HepG2 (cell line): ENCODE data around the gene TNP2. TPM values are rescaled to one million over a fixed set of nuclear protein-coding genes. Genes with fewer than 3 reads are reported as not detected.

Experiments
- ATF3 ChIP-seq: sonication (generic); formaldehyde crosslinking; IDR thresholded peaks from 2 replicates; pipeline ENCODE4 v1.4.0; 2020; ENCODE audit warnings: missing genetic modification reagents
- JUND ChIP-seq: sonication (generic); formaldehyde crosslinking; IDR thresholded peaks from 2 replicates; pipeline ENCODE4 v1.8.0; 2022; ENCODE audit warnings: mild to moderate bottlenecking, missing genetic modification reagents
- POLR2G ChIP-seq: fragments of 200-400 bp; formaldehyde crosslinking; IDR thresholded peaks from 2 replicates; pipeline ENCODE4 v1.6.1; 2018; ENCODE audit warnings: mild to moderate bottlenecking, low read depth, low read length, moderate library complexity
- PRDM10 ChIP-seq: sonication (generic); formaldehyde crosslinking; IDR thresholded peaks from 2 replicates; pipeline ENCODE4 v1.4.0; 2020; ENCODE audit warnings: low read depth, missing genetic modification reagents
- RFXANK ChIP-seq: IDR thresholded peaks from 2 replicates; pipeline ENCODE4 v1.6.1; 2016
- THAP7 ChIP-seq: sonication (generic); formaldehyde crosslinking; IDR thresholded peaks from 2 replicates; pipeline ENCODE4 v1.8.1; 2023; ENCODE audit warnings: mild to moderate bottlenecking, missing genetic modification reagents
- ZNF12 ChIP-seq: sonication (generic); formaldehyde crosslinking; IDR thresholded peaks from 2 replicates; pipeline ENCODE4 v1.5.0; 2020; ENCODE audit warnings: missing genetic modification reagents
- ZNF337 ChIP-seq: sonication (generic); formaldehyde crosslinking; IDR thresholded peaks from 2 replicates; pipeline ENCODE4 v1.5.1; 2020; ENCODE audit warnings: missing genetic modification reagents, low read depth, mild to moderate bottlenecking, borderline replicate concordance
- ZNF446 ChIP-seq: sonication (generic); formaldehyde crosslinking; IDR thresholded peaks from 2 replicates; pipeline ENCODE4 v1.5.0; 2020; ENCODE audit warnings: mild to moderate bottlenecking, missing genetic modification reagents
- ZNF547 ChIP-seq: sonication (generic); formaldehyde crosslinking; IDR thresholded peaks from 2 replicates; pipeline ENCODE4 v1.5.1; 2020; ENCODE audit warnings: mild to moderate bottlenecking, missing genetic modification reagents
- ZNF709 ChIP-seq: sonication (generic); formaldehyde crosslinking; IDR thresholded peaks from 2 replicates; pipeline ENCODE4 v1.5.0; 2020; ENCODE audit warnings: mild to moderate bottlenecking, missing genetic modification reagents
- polyA plus RNA-seq, 8 experiments: library from polyadenylated mRNA; depleted of rRNA in 3 of 8; stranded (reverse) in 7 of 8; unstranded in 1 of 8; fragments of >200 nt; fragmentation: Illumina TruSeq in 4 of 8; extraction: Trizol in 4 of 8; gene quantifications; 2 replicates each; pipeline versions ENCODE4 v1.2.1 to v1.2.3, GENCODE V29; 2011 to 2016; ENCODE audit warnings: low read depth in 4 of 8, missing spikeins in 1 of 8, mixed read lengths in 1 of 8; ENCODE audit not compliant: insufficient read depth in 1 of 8
- total RNA-seq, 5 experiments: library from RNA; depleted of rRNA; stranded (reverse); fragments of >200 nt; fragmentation: Illumina TruSeq; extraction: Trizol; gene quantifications; 2 replicates each; pipeline ENCODE4 v1.2.3, GENCODE V29; 2016; ENCODE audit warnings: low read depth in 1 of 5
- TF ChIP-seq, protein P1 (sequence below): sonication (generic); IDR thresholded peaks from 2 replicates; pipeline ENCODE4 v1.6.1; 2016; ENCODE audit warnings: low read depth, borderline replicate concordance
- TF ChIP-seq, protein P2 (sequence below), 2 experiments: sonication (generic) in 1 of 2; formaldehyde crosslinking in 1 of 2; IDR thresholded peaks; 2 replicates each; pipeline versions ENCODE4 v1.6.1 to v1.9.0; 2014 to 2022; ENCODE audit warnings: antibody characterized with exemption in 1 of 2, borderline replicate concordance in 1 of 2, inconsistent platforms in 1 of 2, low read depth in 1 of 2, missing genetic modification reagents in 1 of 2

Gene TNP2
- total and polyA plus RNA-seq, 2 of the 13 experiments (the other 11 are each of a cell fraction or from before 2014, with no cell fraction given), result not detected

GRCh38 chr16:11308493-11309283 lies 39.6 kb upstream of the TNP2 start (continued):
- TF ChIP-seq PRDM10 (CRISPR knock-in tag), result peak; percentile 40; the same call in 1 of the 2 replicates
- no peak for TF ChIP-seq THAP7 (CRISPR knock-in tag)
- TF ChIP-seq POLR2G, result peak; percentile 61
- TF ChIP-seq ZNF446 (CRISPR knock-in tag), result no peak
- TF ChIP-seq RFXANK, result no peak
- 0 out of 2 replicates have a peak, but pooled peaks have one; percentile 41 for TF ChIP-seq ZNF12 (CRISPR knock-in tag)
- TF ChIP-seq ZNF709 (CRISPR knock-in tag), result no peak
- TF ChIP-seq JUND (CRISPR knock-in tag), result peak; percentile 49; the same call in 1 of the 2 replicates
- TF ChIP-seq, protein P1, sequence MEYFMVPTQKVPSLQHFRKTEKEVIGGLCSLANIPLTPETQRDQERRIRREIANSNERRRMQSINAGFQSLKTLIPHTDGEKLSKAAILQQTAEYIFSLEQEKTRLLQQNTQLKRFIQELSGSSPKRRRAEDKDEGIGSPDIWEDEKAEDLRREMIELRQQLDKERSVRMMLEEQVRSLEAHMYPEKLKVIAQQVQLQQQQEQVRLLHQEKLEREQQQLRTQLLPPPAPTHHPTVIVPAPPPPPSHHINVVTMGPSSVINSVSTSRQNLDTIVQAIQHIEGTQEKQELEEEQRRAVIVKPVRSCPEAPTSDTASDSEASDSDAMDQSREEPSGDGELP, result peak; percentile 69; the same call in 1 of the 2 replicates
- TF ChIP-seq ZNF547 (CRISPR knock-in tag), result peak; percentile 12; the same call in 1 of the 2 replicates
- no peak for TF ChIP-seq ZNF337
- TF ChIP-seq, protein P2, sequence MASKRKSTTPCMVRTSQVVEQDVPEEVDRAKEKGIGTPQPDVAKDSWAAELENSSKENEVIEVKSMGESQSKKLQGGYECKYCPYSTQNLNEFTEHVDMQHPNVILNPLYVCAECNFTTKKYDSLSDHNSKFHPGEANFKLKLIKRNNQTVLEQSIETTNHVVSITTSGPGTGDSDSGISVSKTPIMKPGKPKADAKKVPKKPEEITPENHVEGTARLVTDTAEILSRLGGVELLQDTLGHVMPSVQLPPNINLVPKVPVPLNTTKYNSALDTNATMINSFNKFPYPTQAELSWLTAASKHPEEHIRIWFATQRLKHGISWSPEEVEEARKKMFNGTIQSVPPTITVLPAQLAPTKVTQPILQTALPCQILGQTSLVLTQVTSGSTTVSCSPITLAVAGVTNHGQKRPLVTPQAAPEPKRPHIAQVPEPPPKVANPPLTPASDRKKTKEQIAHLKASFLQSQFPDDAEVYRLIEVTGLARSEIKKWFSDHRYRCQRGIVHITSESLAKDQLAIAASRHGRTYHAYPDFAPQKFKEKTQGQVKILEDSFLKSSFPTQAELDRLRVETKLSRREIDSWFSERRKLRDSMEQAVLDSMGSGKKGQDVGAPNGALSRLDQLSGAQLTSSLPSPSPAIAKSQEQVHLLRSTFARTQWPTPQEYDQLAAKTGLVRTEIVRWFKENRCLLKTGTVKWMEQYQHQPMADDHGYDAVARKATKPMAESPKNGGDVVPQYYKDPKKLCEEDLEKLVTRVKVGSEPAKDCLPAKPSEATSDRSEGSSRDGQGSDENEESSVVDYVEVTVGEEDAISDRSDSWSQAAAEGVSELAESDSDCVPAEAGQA (IDR thresholded peaks at IDR 0.05; ENCODE audit: low read depth), result no peak
- TF ChIP-seq, protein P2 (CRISPR knock-in tag; IDR thresholded peaks at IDR 0.05; ENCODE audit: borderline replicate concordance), result no peak
- no peak for TF ChIP-seq ATF3 (CRISPR knock-in tag)
